ENCODE data around the gene PPP1CB. TPM values are rescaled to one million over a fixed set of nuclear protein-coding genes. Genes with fewer than 3 reads are reported as not detected.
A peak's percentile ranks its signal among the peaks of the same experiment; 100 is the strongest.

The PPP1CB gene
- 236 TPM for total RNA-seq

DNA sequence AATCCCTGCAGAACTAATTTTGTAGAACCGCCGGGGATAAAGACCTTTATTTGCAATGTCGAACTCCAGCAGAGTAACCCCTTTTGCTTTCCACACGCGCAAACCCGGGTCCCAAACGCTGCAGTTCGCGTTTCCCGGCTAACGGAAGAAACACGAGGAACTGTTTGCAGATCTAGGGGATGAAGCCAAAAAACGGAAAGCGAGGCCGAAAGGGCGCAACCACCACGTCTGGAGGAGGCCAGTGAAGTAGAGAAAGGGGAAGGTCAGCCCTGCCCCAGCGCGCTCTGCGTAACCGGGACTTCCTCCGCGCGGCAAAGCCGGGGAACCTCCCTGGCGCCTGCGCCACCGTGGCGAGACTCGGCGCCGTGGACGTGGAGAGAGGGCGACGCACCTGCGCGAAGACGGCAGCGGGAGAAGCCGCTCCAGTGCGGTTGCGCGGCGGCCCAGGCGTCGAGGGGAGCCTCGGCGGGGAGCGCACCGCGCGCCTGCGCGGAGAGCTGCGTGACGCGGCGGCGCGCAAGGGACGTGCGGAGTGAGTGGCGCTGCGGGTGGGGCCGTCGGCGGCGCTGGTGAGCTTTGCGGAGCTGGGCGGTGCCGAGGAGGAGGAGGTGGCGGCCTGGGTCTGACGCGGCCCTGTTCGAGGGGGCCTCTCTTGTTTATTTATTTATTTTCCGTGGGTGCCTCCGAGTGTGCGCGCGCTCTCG lies at the start of gene PPP1CB:
Gene PPP1CB, plus strand, starts transcription at position 579 of the 704 bp plus-strand sequence. CDS start 295 bp downstream, outside the sequence.
- H3K36me3 ChIP-seq = no peaks in the 10 kb centered on the region
- DNase-seq (ENCODE audit: extremely low spot score in 2 of 2) = peak in 1 of 2 donors; percentile 96
- TF ChIP-seq POLR2AphosphoS5 (IDR thresholded peaks at IDR 0.05; ENCODE audit: insufficient read depth in 1 of 2, low read depth in 1 of 2) (peak in 1 of 2 donors; percentile 91), POLR2A (IDR thresholded peaks at IDR 0.05) (peak in 1 of 2 donors; percentile 78)
- TF ChIP-seq, protein P1, sequence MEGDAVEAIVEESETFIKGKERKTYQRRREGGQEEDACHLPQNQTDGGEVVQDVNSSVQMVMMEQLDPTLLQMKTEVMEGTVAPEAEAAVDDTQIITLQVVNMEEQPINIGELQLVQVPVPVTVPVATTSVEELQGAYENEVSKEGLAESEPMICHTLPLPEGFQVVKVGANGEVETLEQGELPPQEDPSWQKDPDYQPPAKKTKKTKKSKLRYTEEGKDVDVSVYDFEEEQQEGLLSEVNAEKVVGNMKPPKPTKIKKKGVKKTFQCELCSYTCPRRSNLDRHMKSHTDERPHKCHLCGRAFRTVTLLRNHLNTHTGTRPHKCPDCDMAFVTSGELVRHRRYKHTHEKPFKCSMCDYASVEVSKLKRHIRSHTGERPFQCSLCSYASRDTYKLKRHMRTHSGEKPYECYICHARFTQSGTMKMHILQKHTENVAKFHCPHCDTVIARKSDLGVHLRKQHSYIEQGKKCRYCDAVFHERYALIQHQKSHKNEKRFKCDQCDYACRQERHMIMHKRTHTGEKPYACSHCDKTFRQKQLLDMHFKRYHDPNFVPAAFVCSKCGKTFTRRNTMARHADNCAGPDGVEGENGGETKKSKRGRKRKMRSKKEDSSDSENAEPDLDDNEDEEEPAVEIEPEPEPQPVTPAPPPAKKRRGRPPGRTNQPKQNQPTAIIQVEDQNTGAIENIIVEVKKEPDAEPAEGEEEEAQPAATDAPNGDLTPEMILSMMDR (IDR thresholded peaks at IDR 0.05) = peak in 1 of 3 experiments; percentile 13
- peak within 1 kb of the TSS; percentile 71 to 91 for H3K4me3 ChIP-seq
- intact Hi-C loops (cut with DNase I) = loop anchor here (2.0 to 10.0 kb wide), 4 partner anchors 34 to 184 kb away; no protein-coding TSS in a partner anchor
- no peaks in the 10 kb centered on the region for H3K9me3 ChIP-seq
- H3K27me3 ChIP-seq = no peaks in the 10 kb centered on the region
- H3K4me1 ChIP-seq = peaks cover 56% of the 10 kb centered on the region
- peak within 1 kb of the TSS; percentile 99 for H3K27ac ChIP-seq

DNA sequence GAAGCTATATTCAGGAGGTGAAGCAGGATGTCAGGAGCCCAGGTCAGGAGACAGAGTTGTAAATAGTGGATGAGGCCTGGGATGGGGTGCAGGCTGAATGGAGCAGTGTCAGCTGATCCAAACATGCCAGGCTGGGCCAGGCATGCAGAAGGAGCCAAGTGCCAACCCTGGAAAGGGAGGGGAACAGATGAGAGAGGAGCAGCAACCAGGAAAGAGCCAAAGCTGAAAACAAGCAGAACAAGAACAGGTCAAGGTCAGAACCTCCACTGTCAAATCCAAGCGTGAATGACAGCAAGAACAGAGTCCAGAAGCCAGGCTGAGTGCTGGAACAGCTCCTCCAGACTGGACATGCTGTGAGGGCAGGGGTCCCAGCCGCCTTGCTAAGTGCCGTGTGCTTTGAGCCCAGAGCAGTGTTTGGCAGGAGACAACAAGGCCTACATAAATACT lies 49.2 kb upstream of the PPP1CB start:
- Histone ChIP-seq H3K27ac (no peak overlapping the region), H3K36me3 (no peaks in the 10 kb centered on the region)
- TF ChIP-seq POLR2AphosphoS5 (IDR thresholded peaks at IDR 0.05; ENCODE audit: insufficient read depth in 1 of 2, low read depth in 1 of 2) (no peak), POLR2A (IDR thresholded peaks at IDR 0.05) (no peak)
- TF ChIP-seq, protein P1 (IDR thresholded peaks at IDR 0.05) = no peak

DNA sequence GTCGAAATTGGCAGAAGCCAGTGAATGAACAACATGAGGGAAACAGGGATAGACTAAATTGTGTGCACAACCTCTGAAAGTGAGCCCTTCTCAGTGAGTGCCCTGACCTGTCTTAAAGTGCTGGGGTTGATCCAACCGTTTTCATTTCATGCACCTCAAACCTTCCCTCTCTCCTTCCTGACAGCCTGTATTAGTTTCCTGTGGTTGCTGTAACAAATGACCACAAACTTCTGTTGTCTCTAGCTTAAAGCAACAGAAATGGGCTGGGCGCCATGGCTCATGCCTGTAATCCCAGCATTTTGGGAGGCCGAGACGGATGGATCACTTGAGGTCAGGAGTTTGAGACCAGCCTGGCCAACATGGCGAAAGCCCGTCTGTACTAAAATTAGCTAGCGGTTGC lies 48.8 kb upstream of the PPP1CB start:
- intact Hi-C loops (cut with DNase I) = no loop called here
- no peak overlapping the region for H3K27ac ChIP-seq
- H3K9me3 ChIP-seq = no peaks in the 10 kb centered on the region
- no peaks in the 10 kb centered on the region for H3K27me3 ChIP-seq
- no peak overlapping the region for H3K4me3 ChIP-seq
- DNase-seq (ENCODE audit: extremely low spot score in 2 of 2) = no peak
- no peaks in the 10 kb centered on the region for H3K4me1 ChIP-seq
- TF ChIP-seq, protein P1 (IDR thresholded peaks at IDR 0.05) = no peak
- TF ChIP-seq POLR2A (IDR thresholded peaks at IDR 0.05) (no peak), POLR2AphosphoS5 (IDR thresholded peaks at IDR 0.05; ENCODE audit: insufficient read depth in 1 of 2, low read depth in 1 of 2) (no peak)
- no peaks in the 10 kb centered on the region for H3K36me3 ChIP-seq

More for the DNA sequence above, 49.2 kb upstream of the PPP1CB start:
- no peak for DNase-seq (ENCODE audit: extremely low spot score in 2 of 2)
- intact Hi-C loops (cut with DNase I) = no loop called here
- Histone ChIP-seq H3K9me3 (no peaks in the 10 kb centered on the region), H3K4me3 (no peak overlapping the region), H3K4me1 (no peaks in the 10 kb centered on the region), H3K27me3 (no peaks in the 10 kb centered on the region)

DNA sequence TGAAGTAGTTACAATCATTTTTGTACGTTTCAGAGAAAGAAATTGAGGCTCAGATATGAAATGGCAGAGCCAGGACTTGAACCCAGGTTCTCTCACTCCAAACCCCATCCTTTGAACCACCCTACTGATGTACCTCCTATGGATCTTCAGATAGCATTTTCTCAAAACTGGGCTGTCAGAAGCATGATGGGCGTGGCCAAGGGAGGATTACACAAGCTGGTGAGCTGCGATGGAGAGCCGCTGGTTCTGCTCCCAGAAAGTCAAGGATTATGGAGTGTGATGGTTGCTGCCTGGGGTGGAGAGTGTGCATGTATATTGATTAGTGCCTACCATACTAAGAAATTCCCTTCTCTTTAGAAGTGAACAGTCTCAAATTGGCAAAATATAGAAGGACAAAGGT lies 47.0 kb upstream of the PPP1CB start:
- intact Hi-C loops (cut with DNase I) = no loop called here
- H3K4me1 ChIP-seq = no peaks in the 10 kb centered on the region
- H3K9me3 ChIP-seq = no peaks in the 10 kb centered on the region
- no peaks in the 10 kb centered on the region for H3K36me3 ChIP-seq
- TF ChIP-seq POLR2A (IDR thresholded peaks at IDR 0.05) = no peak
- no peak for TF ChIP-seq POLR2AphosphoS5 (IDR thresholded peaks at IDR 0.05; ENCODE audit: insufficient read depth in 1 of 2, low read depth in 1 of 2)
- TF ChIP-seq, protein P1 (IDR thresholded peaks at IDR 0.05) = no peak
- DNase-seq (ENCODE audit: extremely low spot score in 2 of 2) = no peak
- H3K4me3 ChIP-seq = no peak overlapping the region
- H3K27me3 ChIP-seq = no peaks in the 10 kb centered on the region
- H3K27ac ChIP-seq = no peak overlapping the region
